Keratinocyte (primary cell): Measurements from ENCODE around the gene ACBD3. TPM values are rescaled to one million over a fixed set of nuclear protein-coding genes. Genes with fewer than 3 reads are reported as not detected.

ENCODE experiments used
- DNase-seq: peaks from one replicate; pipeline ENCODE4 v3.0.0-alpha.2; 2011; ENCODE audit warnings: low read depth, missing footprints, low spot score
- FAIRE-seq: peaks from 2 replicates; lab custom pipeline; 2011; peaks lifted over from hg19 to GRCh38; lab: Jason Lieb, UNC
- H2AFZ ChIP-seq: 2 replicates; pipeline ENCODE4 v1.6.0; 2012; ENCODE audit warnings: low read length, control low read depth, inconsistent platforms; ENCODE audit not compliant: control insufficient read depth
- H3K27ac ChIP-seq: 2 replicates; pipeline ENCODE4 v1.5.1; 2011; ENCODE audit warnings: low read length; ENCODE audit not compliant: control insufficient read depth, insufficient read depth
- H3K27me3 ChIP-seq: 3 replicates; pipeline ENCODE4 v1.6.0; 2011; ENCODE audit warnings: low read length; ENCODE audit not compliant: control insufficient read depth, insufficient read depth; ENCODE audit errors: extremely low read depth
- H3K36me3 ChIP-seq, 2 experiments: 2 replicates in 1 of 2; 3 replicates in 1 of 2; pipeline ENCODE4 v1.5.1; 2011; ENCODE audit warnings: low read length in 2 of 2, mild to moderate bottlenecking in 1 of 2; ENCODE audit not compliant: control insufficient read depth in 2 of 2, insufficient read depth in 2 of 2; ENCODE audit errors: extremely low read depth in 1 of 2
- H3K4me1 ChIP-seq: 3 replicates; pipeline ENCODE4 v1.5.1; 2011; ENCODE audit warnings: low read length; ENCODE audit not compliant: control insufficient read depth, insufficient read depth; ENCODE audit errors: extremely low read depth
- H3K4me2 ChIP-seq: 3 replicates; pipeline ENCODE4 v1.6.0; 2011; ENCODE audit warnings: low read depth, low read length; ENCODE audit not compliant: control insufficient read depth, insufficient read depth; ENCODE audit errors: extremely low read depth
- H3K4me3 ChIP-seq, 3 experiments: fragments of 200-600 bp in 1 of 3; sonication (generic) in 1 of 3; 2 replicates in 2 of 3; 3 replicates in 1 of 3; pipeline ENCODE4 v1.5.1; 2011 to 2016; ENCODE audit warnings: low read length in 3 of 3, mild to moderate bottlenecking in 3 of 3, control low read depth in 2 of 3, inconsistent platforms in 1 of 3, low read depth in 1 of 3, mixed read lengths in 1 of 3, mixed run types in 1 of 3, moderate library complexity in 1 of 3; ENCODE audit not compliant: control insufficient read depth in 2 of 3, insufficient read depth in 2 of 3; ENCODE audit errors: extremely low read depth in 1 of 3
- H3K79me2 ChIP-seq: 2 replicates; pipeline ENCODE4 v1.6.0; 2012; ENCODE audit warnings: low read length; ENCODE audit not compliant: control insufficient read depth, insufficient read depth
- H3K9ac ChIP-seq: 3 replicates; pipeline ENCODE4 v1.6.0; 2011; ENCODE audit warnings: low read length; ENCODE audit not compliant: control insufficient read depth, insufficient read depth; ENCODE audit errors: extremely low read depth
- H3K9me1 ChIP-seq: 3 replicates; pipeline ENCODE4 v1.6.0; 2011; ENCODE audit warnings: low read length; ENCODE audit not compliant: control insufficient read depth, insufficient read depth; ENCODE audit errors: extremely low read depth
- H3K9me3 ChIP-seq: 2 replicates; pipeline ENCODE4 v1.5.1; 2012; ENCODE audit warnings: low read depth, low read length; ENCODE audit not compliant: control insufficient read depth
- H4K20me1 ChIP-seq: 3 replicates; pipeline ENCODE4 v1.6.0; 2011; ENCODE audit warnings: low read length; ENCODE audit not compliant: control insufficient read depth, insufficient read depth; ENCODE audit errors: extremely low read depth
- CTCF ChIP-seq, 3 experiments: IDR thresholded peaks in 1 of 3; conservative IDR thresholded peaks in 1 of 3; optimal IDR thresholded peaks in 1 of 3; 2 replicates in 2 of 3; 3 replicates in 1 of 3; pipeline versions ENCODE3 to v1.5.1; 2011; ENCODE audit warnings: low read length in 3 of 3, mild to moderate bottlenecking in 3 of 3, moderate library complexity in 2 of 3, control low read depth in 1 of 3, inconsistent platforms in 1 of 3; ENCODE audit not compliant: insufficient read depth in 2 of 3; ENCODE audit errors: extremely low read depth in 1 of 3
- EZH2 ChIP-seq: IDR thresholded peaks from one replicate; pipeline ENCODE4 v1.6.1; 2012; ENCODE audit warnings: inconsistent platforms, mild to moderate bottlenecking, low read length, moderate library complexity
- dilution Hi-C: fragments of 300-500 bp; cut with MboI; formaldehyde crosslinking; loops from one replicate; pipeline ENCODE4 v1.7.0; 2020; ENCODE audit warnings: low sequenced_read_pairs; ENCODE audit not compliant: extremely low pct_ligation_motif_present
- polyA plus RNA-seq, 5 experiments: library from polyadenylated mRNA; depleted of rRNA in 3 of 5; stranded (reverse) in 3 of 5; stranded (forward) in 1 of 5; unstranded in 1 of 5; fragments of >200 nt; gene quantifications; 1 replicate in 1 of 5; 2 replicates in 3 of 5; 3 replicates in 1 of 5; pipeline versions ENCODE4 v1.2.1 to v1.2.3, GENCODE V29; 2011 to 2012; ENCODE audit warnings: missing spikeins in 2 of 5, low read depth in 1 of 5, low replicate concordance in 1 of 5

The ACBD3 gene
- polyA plus RNA-seq, 1 donor (not counting 4 experiments of a cell fraction or from before 2014, with no cell fraction given), result 43.1 TPM

- no peak for DNase-seq
- Histone ChIP-seq H3K36me3 (no peaks in the 10 kb centered on the region), H3K79me2 (no peaks in the 10 kb centered on the region), H3K4me1 (peaks cover 15% of the 10 kb centered on the region), H3K4me2 (no peak overlapping the region), H3K9me1 (no peaks in the 10 kb centered on the region), H2AFZ (no peak overlapping the region), H3K9me3 (no peaks in the 10 kb centered on the region), H3K9ac (no peak overlapping the region), H4K20me1 (no peaks in the 10 kb centered on the region), H3K27ac (no peak overlapping the region), H3K27me3 (no peaks in the 10 kb centered on the region), H3K4me3 (no peak overlapping the region)
- no peak for FAIRE-seq
- TF ChIP-seq CTCF (optimal IDR thresholded peaks at IDR 0.05 in 1 of 3, IDR thresholded peaks at IDR 0.05 in 1 of 3, conservative IDR thresholded peaks at IDR 0.05 in 1 of 3; ENCODE audit: extremely low read depth in 1 of 3, insufficient read depth in 2 of 3, low read length in 3 of 3) (no peak), EZH2 (no peak)
- dilution Hi-C loops, result no loop called here
Observed at GRCh38 chr1:226135709-226136108, 50.8 kb downstream of the ACBD3 start.

- TF ChIP-seq EZH2 (no peak), CTCF (optimal IDR thresholded peaks at IDR 0.05 in 1 of 3, IDR thresholded peaks at IDR 0.05 in 1 of 3, conservative IDR thresholded peaks at IDR 0.05 in 1 of 3; ENCODE audit: extremely low read depth in 1 of 3, insufficient read depth in 2 of 3, low read length in 3 of 3) (no peak)
- H4K20me1 ChIP-seq, result no peaks in the 10 kb centered on the region
- no peaks in the 10 kb centered on the region for H3K36me3 ChIP-seq
- no peaks in the 10 kb centered on the region for H3K27me3 ChIP-seq
- DNase-seq, result no peak
- H3K27ac ChIP-seq, result no peak overlapping the region
- no peaks in the 10 kb centered on the region for H3K9me1 ChIP-seq
- no peaks in the 10 kb centered on the region for H3K79me2 ChIP-seq
- no peaks in the 10 kb centered on the region for H3K9me3 ChIP-seq
- no peak overlapping the region for H3K4me2 ChIP-seq
- no peak overlapping the region for H3K9ac ChIP-seq
- dilution Hi-C loops, result no loop called here
- H3K4me3 ChIP-seq, result no peak overlapping the region
- FAIRE-seq, result no peak
- H2AFZ ChIP-seq, result no peak overlapping the region
- H3K4me1 ChIP-seq, result peaks cover 15% of the 10 kb centered on the region
Observed at GRCh38 chr1:226135059-226135651, 51.4 kb downstream of the ACBD3 start.
